H9 (cell line): ENCODE measurements around the gene MYRIP. TPM values are rescaled to one million over a fixed set of nuclear protein-coding genes. Genes with fewer than 3 reads are reported as not detected.

Experiments used
- DNase-seq: peaks from one replicate; pipeline ENCODE4 v3.0.0-alpha.2; 2017
- H2AFZ ChIP-seq: one replicate; pipeline ENCODE4 v1.6.1; 2013; ENCODE audit warnings: mild to moderate bottlenecking, low read length, control low read depth, moderate library complexity
- H2AK5ac ChIP-seq: 2 replicates; pipeline ENCODE4 v1.6.1; 2013; ENCODE audit warnings: low read length, control low read depth, mixed read lengths; ENCODE audit not compliant: insufficient read length
- H2BK120ac ChIP-seq: one replicate; pipeline ENCODE4 v1.6.1; 2013; ENCODE audit warnings: low read depth, mild to moderate bottlenecking, low read length, control low read depth, inconsistent platforms; ENCODE audit not compliant: poor library complexity, severe bottlenecking
- H2BK12ac ChIP-seq: 2 replicates; pipeline ENCODE4 v1.6.1; 2013; ENCODE audit warnings: low read length, control low read depth, mixed read lengths, low read depth; ENCODE audit not compliant: insufficient read length
- H2BK15ac ChIP-seq: 2 replicates; pipeline ENCODE4 v1.6.1; 2013; ENCODE audit warnings: low read depth, low read length, control low read depth
- H2BK20ac ChIP-seq: one replicate; pipeline ENCODE4 v1.6.1; 2013; ENCODE audit warnings: low read depth, mild to moderate bottlenecking, low read length, control low read depth, inconsistent platforms; ENCODE audit not compliant: poor library complexity, severe bottlenecking
- H2BK5ac ChIP-seq: 2 replicates; pipeline ENCODE4 v1.6.1; 2013; ENCODE audit warnings: low read length, control low read depth, mixed read lengths; ENCODE audit not compliant: insufficient read length
- H3K14ac ChIP-seq: 2 replicates; pipeline ENCODE4 v1.6.1; 2013; ENCODE audit warnings: low read length, control low read depth; ENCODE audit not compliant: insufficient read depth
- H3K18ac ChIP-seq: 2 replicates; pipeline ENCODE4 v1.6.1; 2013; ENCODE audit warnings: low read depth, mild to moderate bottlenecking, mixed read lengths, low read length, control low read depth; ENCODE audit not compliant: insufficient read length
- H3K23ac ChIP-seq: 2 replicates; pipeline ENCODE4 v1.6.1; 2013; ENCODE audit warnings: low read length, control low read depth, mixed read lengths, low read depth; ENCODE audit not compliant: insufficient read length
- H3K23me2 ChIP-seq: 2 replicates; pipeline ENCODE4 v1.6.1; 2013; ENCODE audit warnings: low read depth, mild to moderate bottlenecking, mixed read lengths, low read length, control low read depth; ENCODE audit not compliant: insufficient read length, poor library complexity, severe bottlenecking
- H3K27ac ChIP-seq: 2 replicates; pipeline ENCODE4 v1.5.1; 2013; ENCODE audit warnings: low read length, control low read depth, mixed read lengths, low read depth; ENCODE audit not compliant: insufficient read length
- H3K27me3 ChIP-seq: 2 replicates; pipeline ENCODE4 v1.6.1; 2013; ENCODE audit warnings: low read length, control low read depth, inconsistent platforms; ENCODE audit not compliant: insufficient read depth
- H3K4ac ChIP-seq: 2 replicates; pipeline ENCODE4 v1.6.1; 2013; ENCODE audit warnings: low read depth, mild to moderate bottlenecking, control low read depth, inconsistent platforms, low read length, moderate library complexity
- H3K4me1 ChIP-seq: 2 replicates; pipeline ENCODE4 v1.6.1; 2013; ENCODE audit warnings: low read length, control low read depth, inconsistent platforms; ENCODE audit not compliant: insufficient read depth
- H3K4me2 ChIP-seq: 2 replicates; pipeline ENCODE4 v1.6.1; 2013; ENCODE audit warnings: low read length, control low read depth, mixed read lengths; ENCODE audit not compliant: insufficient read length, insufficient read depth
- H3K56ac ChIP-seq: 2 replicates; pipeline ENCODE4 v1.6.1; 2013; ENCODE audit warnings: low read depth, mild to moderate bottlenecking, mixed read lengths, low read length, control low read depth; ENCODE audit not compliant: insufficient read length
- H3K79me1 ChIP-seq: 2 replicates; pipeline ENCODE4 v1.6.1; 2013; ENCODE audit warnings: low read depth, mild to moderate bottlenecking, moderate library complexity, low read length, control low read depth, inconsistent platforms; ENCODE audit not compliant: insufficient read depth, poor library complexity, severe bottlenecking
- H3K79me2 ChIP-seq: 2 replicates; pipeline ENCODE4 v1.6.1; 2013; ENCODE audit warnings: low read length, control low read depth, inconsistent platforms; ENCODE audit not compliant: insufficient read depth
- H3K9ac ChIP-seq: 2 replicates; pipeline ENCODE4 v1.6.1; 2013; ENCODE audit warnings: low read length, control low read depth, mixed read lengths; ENCODE audit not compliant: insufficient read length; ENCODE audit errors: extremely low read depth
- H3K9me3 ChIP-seq: one replicate; pipeline ENCODE4 v1.6.1; 2013; ENCODE audit warnings: low read depth, low read length, inconsistent platforms; ENCODE audit not compliant: control insufficient read depth
- H3T11ph ChIP-seq: one replicate; pipeline ENCODE4 v1.6.1; 2013; ENCODE audit warnings: mild to moderate bottlenecking, low read length, control low read depth, inconsistent platforms
- H4K20me1 ChIP-seq: one replicate; pipeline ENCODE4 v1.6.1; 2013; ENCODE audit not compliant: control insufficient read depth, insufficient read length, insufficient read depth
- H4K5ac ChIP-seq: 2 replicates; pipeline ENCODE4 v1.6.1; 2013; ENCODE audit warnings: low read depth, mild to moderate bottlenecking, mixed read lengths, low read length, control low read depth; ENCODE audit not compliant: insufficient read length
- H4K8ac ChIP-seq: replicated peaks from 2 replicates; pipeline ENCODE4 v1.6.1; 2013; ENCODE audit warnings: low read length, control low read depth, mixed read lengths, low read depth; ENCODE audit not compliant: insufficient read length
- H4K91ac ChIP-seq: 2 replicates; pipeline ENCODE4 v1.6.1; 2013; ENCODE audit warnings: low read depth, mild to moderate bottlenecking, moderate library complexity, mixed read lengths, low read length, control low read depth; ENCODE audit not compliant: insufficient read length
- H3K27ac Mint-ChIP-seq, 3 experiments: 2 replicates in 2 of 3; 3 replicates in 1 of 3; pipeline ENCODE4 v1.8.0; 2020 to 2021; ENCODE audit warnings: mixed read lengths in 3 of 3, mild to moderate bottlenecking in 1 of 3, moderate library complexity in 1 of 3
- H3K27me3 Mint-ChIP-seq: 2 replicates; pipeline ENCODE4 v1.8.0; 2021; ENCODE audit warnings: low read depth, mild to moderate bottlenecking, moderate library complexity, mixed read lengths
- H3K36me3 Mint-ChIP-seq, 3 experiments: 2 replicates in 2 of 3; 3 replicates in 1 of 3; pipeline ENCODE4 v1.8.0; 2020 to 2021; ENCODE audit warnings: low read depth in 3 of 3, mixed read lengths in 3 of 3; ENCODE audit not compliant: insufficient read depth in 1 of 3
- H3K4me1 Mint-ChIP-seq, 2 experiments: 2 replicates each; pipeline ENCODE4 v1.8.0; 2020; ENCODE audit warnings: mixed read lengths in 2 of 2
- H3K4me3 Mint-ChIP-seq, 2 experiments: 2 replicates in 1 of 2; 3 replicates in 1 of 2; pipeline ENCODE4 v1.8.0; 2020 to 2021; ENCODE audit warnings: mild to moderate bottlenecking in 2 of 2, mixed read lengths in 2 of 2, moderate library complexity in 1 of 2
- H3K9me3 Mint-ChIP-seq, 2 experiments: 2 replicates in 1 of 2; 3 replicates in 1 of 2; pipeline ENCODE4 v1.8.0; 2020; ENCODE audit warnings: mild to moderate bottlenecking in 2 of 2, mixed read lengths in 2 of 2, moderate library complexity in 1 of 2
- CTCF ChIP-seq: fragments of 200-600 bp; sonication (generic); conservative IDR thresholded peaks from 3 replicates; pipeline ENCODE4 v1.8.0; 2021; ENCODE audit warnings: antibody characterized with exemption, mild to moderate bottlenecking
- WGBS: extraction: QIAGEN DNeasy Blood & Tissue Kit; methylation state at CpG from one replicate; pipeline ENCODE4 v1.1.7; 2013; ENCODE audit warnings: missing lambda C conversion rate, low lambda C conversion rate, mixed read lengths; ENCODE audit not compliant: insufficient read length; ENCODE audit errors: extremely low coverage; 5-methylcytosine and 5-hydroxymethylcytosine counted together
- total RNA-seq: library from RNA; stranded (reverse); gene quantifications from 2 replicates; pipeline ENCODE4 v1.2.1, GENCODE V29; 2021

MYRIP gene
- total RNA-seq, 1 experiment from 2014 or later: 1.8 TPM

- no peak for TF ChIP-seq CTCF
Measured at GRCh38 chr3:40249168-40249567, 439.8 kb downstream of the MYRIP start.

More at GRCh38 chr3:40249168-40249567, 439.8 kb downstream of the MYRIP start:
- Histone ChIP-seq H3K27ac (no peak overlapping the region), H3K79me1 (no peaks in the 10 kb centered on the region), H3K9me3 (no peaks in the 10 kb centered on the region), H2BK20ac (no peak overlapping the region), H2AK5ac (no peak overlapping the region), H3K56ac (no peak overlapping the region), H2AFZ (no peak overlapping the region), H3K9ac (no peak overlapping the region), H4K20me1 (no peaks in the 10 kb centered on the region), H3K79me2 (no peaks in the 10 kb centered on the region), H3K27me3 (no peaks in the 10 kb centered on the region), H3K23ac (no peak overlapping the region), H4K91ac (no peak overlapping the region), H3K14ac (no peak overlapping the region), H3K4ac (no peak overlapping the region), H3K4me1 (no peaks in the 10 kb centered on the region), H2BK120ac (no peak overlapping the region), H2BK15ac (no peak overlapping the region), H4K8ac (no peak overlapping the region), H3T11ph (no peak overlapping the region), H2BK12ac (no peak overlapping the region), H2BK5ac (no peak overlapping the region), H3K23me2 (no peaks in the 10 kb centered on the region), H3K4me2 (no peak overlapping the region), H3K18ac (no peak overlapping the region), H4K5ac (no peak overlapping the region)
- H3K27ac Mint-ChIP-seq: no peak overlapping the region
- H3K27me3 Mint-ChIP-seq: no peaks in the 10 kb centered on the region
- H3K9me3 Mint-ChIP-seq: no peaks in the 10 kb centered on the region
- peaks cover 0 to 4% of the 10 kb centered on the region in 2 experiments; a peak in 3 of 4 replicates for H3K4me1 Mint-ChIP-seq
- DNase-seq: no peak
- no peaks in the 10 kb centered on the region for H3K36me3 Mint-ChIP-seq
- WGBS: no CpG with 5 or more reads among the region's 3 CpGs
- no peak overlapping the region for H3K4me3 Mint-ChIP-seq
